Measurements from ENCODE around the gene PLEKHN1. TPM values are rescaled to one million over a fixed set of nuclear protein-coding genes. Genes with fewer than 3 reads are reported as not detected.

Gene PLEKHN1
- total RNA-seq, 4 donors from 2014 or later: 0.17 to 0.50 (median 0.19) TPM; not detected in 1

DNA sequence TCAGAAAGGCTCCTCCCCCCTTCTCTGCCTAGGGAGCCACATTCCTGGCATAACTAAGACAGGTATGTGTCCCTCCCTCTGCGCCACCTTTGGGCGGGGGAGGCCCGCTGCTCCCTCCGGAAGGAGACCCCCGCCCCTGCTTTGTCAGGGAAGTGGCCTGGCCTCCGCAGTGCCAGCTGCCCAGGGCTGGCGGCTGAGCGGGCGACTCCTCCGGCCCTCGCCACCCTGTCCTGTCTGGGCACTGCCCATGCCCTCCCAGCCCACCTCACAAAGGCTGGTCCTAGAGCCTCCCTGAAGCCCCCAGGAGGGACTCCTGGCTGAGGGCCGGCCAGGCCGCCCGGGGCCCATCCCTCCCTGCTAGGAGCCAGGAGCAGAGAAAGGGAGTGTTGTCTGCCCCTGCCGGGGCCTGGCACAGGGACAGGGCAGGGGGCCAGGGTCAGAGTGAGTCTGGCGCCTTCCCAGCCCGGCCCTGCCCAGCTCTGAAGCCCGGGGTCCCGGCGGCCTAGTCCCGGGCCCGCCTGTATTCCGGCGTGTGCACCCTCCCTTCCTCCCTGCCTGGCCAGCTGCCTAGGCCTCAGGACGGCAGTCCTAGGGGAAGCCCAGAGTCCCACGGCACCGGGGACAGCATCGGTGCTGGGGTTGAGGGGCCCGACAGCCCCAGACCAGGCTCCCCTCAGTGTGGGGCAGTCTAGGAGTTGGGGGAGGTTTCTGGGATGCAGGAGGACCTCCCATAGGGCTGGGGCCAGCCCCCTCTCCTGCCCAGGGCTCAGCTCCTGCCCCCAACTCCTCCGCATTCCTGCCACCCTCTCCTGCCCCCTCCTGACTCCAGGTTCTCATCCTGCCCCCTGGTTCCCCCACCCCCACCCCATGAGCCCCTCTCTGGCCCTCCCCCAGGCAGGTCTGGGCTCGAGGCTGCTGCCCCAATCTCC lies 58.8 kb downstream of the PLEKHN1 start:
- Histone ChIP-seq H3K27me3 (no peaks in the 10 kb centered on the region), H3K36me3 (peaks cover 0 to 8% (median 0%) of the 10 kb centered on the region in 4 donors), H3K4me1 (peaks cover 31 to 66% (median 51%) of the 10 kb centered on the region in 4 donors), H3K9me3 (no peaks in the 10 kb centered on the region), H3K27ac (replicated peaks in 1 of 4) (peak overlapping the region in 1 of 4 donors; percentile 43), H3K4me3 (peak overlapping the region in 3 of 4 donors; percentile 3 to 16 (median 13))
- no peak for TF ChIP-seq POLR2AphosphoS5 (IDR thresholded peaks at IDR 0.05)
- TF ChIP-seq, protein P1, sequence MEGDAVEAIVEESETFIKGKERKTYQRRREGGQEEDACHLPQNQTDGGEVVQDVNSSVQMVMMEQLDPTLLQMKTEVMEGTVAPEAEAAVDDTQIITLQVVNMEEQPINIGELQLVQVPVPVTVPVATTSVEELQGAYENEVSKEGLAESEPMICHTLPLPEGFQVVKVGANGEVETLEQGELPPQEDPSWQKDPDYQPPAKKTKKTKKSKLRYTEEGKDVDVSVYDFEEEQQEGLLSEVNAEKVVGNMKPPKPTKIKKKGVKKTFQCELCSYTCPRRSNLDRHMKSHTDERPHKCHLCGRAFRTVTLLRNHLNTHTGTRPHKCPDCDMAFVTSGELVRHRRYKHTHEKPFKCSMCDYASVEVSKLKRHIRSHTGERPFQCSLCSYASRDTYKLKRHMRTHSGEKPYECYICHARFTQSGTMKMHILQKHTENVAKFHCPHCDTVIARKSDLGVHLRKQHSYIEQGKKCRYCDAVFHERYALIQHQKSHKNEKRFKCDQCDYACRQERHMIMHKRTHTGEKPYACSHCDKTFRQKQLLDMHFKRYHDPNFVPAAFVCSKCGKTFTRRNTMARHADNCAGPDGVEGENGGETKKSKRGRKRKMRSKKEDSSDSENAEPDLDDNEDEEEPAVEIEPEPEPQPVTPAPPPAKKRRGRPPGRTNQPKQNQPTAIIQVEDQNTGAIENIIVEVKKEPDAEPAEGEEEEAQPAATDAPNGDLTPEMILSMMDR (IDR thresholded peaks at IDR 0.05): no peak
- DNase-seq (ENCODE audit: extremely low spot score): no peak
- 79% methylated on average over 21 of the region's 31 CpGs for WGBS
- intact Hi-C loops (cut with DNase I): no loop called here

Small RNA genes lying within 50 kb of the gene (small RNA-seq; reads per million reads assigned to genes)
- 0 reads per million in 3 donors for gene AL645608.3

Other genes starting within 250 kb of the PLEKHN1 start
- gene SAMD11, start 42.6 kb upstream of the PLEKHN1 start, total RNA-seq: 10 to 100 TPM in 2 of 4 donors, 1 to 10 TPM in 2; 6.2 to 28.8 (median 13.9) TPM
- gene NOC2L, start 7.2 kb upstream of the PLEKHN1 start, total RNA-seq: 10 to 100 TPM; 35.3 to 54.1 (median 47.5) TPM
- 10 to 100 TPM in 1 of 4 donors, 1 to 10 TPM in 3; 3.7 to 10.8 (median 6.2) TPM for gene KLHL17, start 5.9 kb upstream of the PLEKHN1 start, total RNA-seq
- gene PERM1, start 15.6 kb downstream of the PLEKHN1 start, total RNA-seq: under 1 TPM; 0.11 to 0.50 (median 0.30) TPM
- gene HES4, start 33.6 kb downstream of the PLEKHN1 start, total RNA-seq: 10 to 100 TPM; 37.8 to 90.4 (median 65.0) TPM
- 10 to 100 TPM; 39.4 to 74.9 (median 41.1) TPM for gene ISG15, start 47.0 kb downstream of the PLEKHN1 start, total RNA-seq
- 10 to 100 TPM; 17.0 to 31.6 (median 22.6) TPM for gene AGRN, start 53.6 kb downstream of the PLEKHN1 start, total RNA-seq
- not detected for gene RNF223, start 107.8 kb downstream of the PLEKHN1 start, total RNA-seq
- gene C1orf159, start 149.6 kb downstream of the PLEKHN1 start, total RNA-seq: 10 to 100 TPM in 1 of 4 donors, 1 to 10 TPM in 3; 4.2 to 11.9 (median 8.5) TPM
- gene TTLL10, start 207.4 kb downstream of the PLEKHN1 start, total RNA-seq: under 1 TPM in 1 of 4 donors, not detected in 3; 0.17 TPM
- gene TNFRSF18, start 240.1 kb downstream of the PLEKHN1 start, total RNA-seq: under 1 TPM in 2 of 4 donors, not detected in 2; 0.29 to 0.66 TPM
- gene TNFRSF4, start 247.7 kb downstream of the PLEKHN1 start, total RNA-seq: 1 to 10 TPM in 2 of 4 donors, under 1 TPM in 2; 0.50 to 2.1 (median 0.93) TPM